K562 (cell line): ENCODE measurements around the gene IQCN. TPM values are rescaled to one million over a fixed set of nuclear protein-coding genes. Genes with fewer than 3 reads are reported as not detected.

ENCODE experiments used
- CCNT2 ChIP-seq: IDR thresholded peaks from 2 replicates; pipeline ENCODE4 v1.6.1; 2011; ENCODE audit warnings: borderline replicate concordance, low read depth, mild to moderate bottlenecking, moderate library complexity, mixed read lengths, low read length; ENCODE audit not compliant: insufficient read length; ENCODE audit errors: extremely low read depth
- EHMT2 ChIP-seq: fragments of 450-650 bp; IDR thresholded peaks from 2 replicates; pipeline ENCODE4 v1.6.1; 2018; ENCODE audit warnings: antibody characterized with exemption
- ELF4 ChIP-seq: fragments of 450-650 bp; formaldehyde crosslinking; IDR thresholded peaks from 2 replicates; pipeline ENCODE4 v1.4.0; 2022; ENCODE audit warnings: missing genetic modification characterization
- HDAC2 ChIP-seq: fragments of 450-650 bp; IDR thresholded peaks from 2 replicates; pipeline ENCODE4 v1.6.1; 2016; ENCODE audit warnings: mild to moderate bottlenecking
- HEY1 ChIP-seq: fragments of 250-450 bp; sonication (Bioruptor Pico); IDR thresholded peaks from 2 replicates; pipeline ENCODE4 v1.5.0; 2020; ENCODE audit warnings: mild to moderate bottlenecking, moderate library complexity, borderline replicate concordance
- HMGN3 ChIP-seq: IDR thresholded peaks from 2 replicates; pipeline ENCODE4 v1.6.1; 2011; ENCODE audit warnings: borderline replicate concordance, low read depth, mild to moderate bottlenecking, mixed read lengths, low read length; ENCODE audit not compliant: insufficient read length; ENCODE audit errors: extremely low read depth
- NCOA6 ChIP-seq: fragments of 450-650 bp; IDR thresholded peaks from 2 replicates; pipeline ENCODE4 v1.6.1; 2017; ENCODE audit warnings: mild to moderate bottlenecking
- NCOR1 ChIP-seq: fragments of 450-650 bp; IDR thresholded peaks from 2 replicates; pipeline ENCODE4 v1.6.1; 2016; ENCODE audit warnings: mild to moderate bottlenecking, moderate library complexity
- PBX2 ChIP-seq, 2 experiments: IDR thresholded peaks in 1 of 2; conservative IDR thresholded peaks in 1 of 2; 2 replicates each; pipeline ENCODE4 v1.6.1; 2016; ENCODE audit warnings: low read depth in 2 of 2, mild to moderate bottlenecking in 1 of 2, missing compliant biosample characterization in 1 of 2, missing genetic modification characterization in 1 of 2, moderate library complexity in 1 of 2
- PKNOX1 ChIP-seq: fragments of 450-650 bp; IDR thresholded peaks from 2 replicates; pipeline ENCODE4 v1.6.1; 2016
- RBBP5 ChIP-seq: fragments of 200-600 bp; sonication (generic); IDR thresholded peaks from 2 replicates; pipeline ENCODE4 v1.6.1; 2012; ENCODE audit warnings: borderline replicate concordance, mild to moderate bottlenecking, low read length, control low read depth, inconsistent platforms; ENCODE audit not compliant: insufficient read depth, poor library complexity, severe bottlenecking
- RERE ChIP-seq: sonication (generic); formaldehyde crosslinking; IDR thresholded peaks from 2 replicates; pipeline ENCODE4 v1.8.0; 2023; ENCODE audit warnings: missing genetic modification reagents, mild to moderate bottlenecking, borderline replicate concordance
- YY1 ChIP-seq, 3 experiments: IDR thresholded peaks; 2 replicates each; pipeline ENCODE4 v1.6.1; 2011; ENCODE audit warnings: low read length in 2 of 3, mild to moderate bottlenecking in 2 of 3, moderate library complexity in 2 of 3, borderline replicate concordance in 1 of 3, control low read depth in 1 of 3, low read depth in 1 of 3; ENCODE audit not compliant: insufficient read depth in 3 of 3, insufficient replicate concordance in 2 of 3, control insufficient read depth in 1 of 3, insufficient read length in 1 of 3; ENCODE audit errors: extremely low read depth in 1 of 3
- ZKSCAN3 ChIP-seq: fragments of 250-450 bp; sonication (Bioruptor Pico); IDR thresholded peaks from 2 replicates; pipeline ENCODE4 v1.4.0; 2020
- ZNF23 ChIP-seq: fragments of 250-450 bp; sonication (Bioruptor Pico); IDR thresholded peaks from 2 replicates; pipeline ENCODE4 v1.4.0; 2020; ENCODE audit warnings: mild to moderate bottlenecking
- ZNF24 ChIP-seq: fragments of 450-650 bp; IDR thresholded peaks from 2 replicates; pipeline ENCODE4 v1.6.1; 2016
- ZNF764 ChIP-seq: fragments of 250-450 bp; sonication (Bioruptor Pico); IDR thresholded peaks from 2 replicates; pipeline ENCODE4 v1.4.0; 2020; ENCODE audit warnings: low read depth, mild to moderate bottlenecking, moderate library complexity
- ZSCAN29 ChIP-seq: fragments of 450-650 bp; IDR thresholded peaks from 2 replicates; pipeline ENCODE4 v1.6.1; 2017
- polyA plus RNA-seq, 8 experiments: library from polyadenylated mRNA; depleted of rRNA in 4 of 8; stranded (reverse) in 5 of 8; unstranded in 3 of 8; fragments of >200 nt; fragmentation: Nextera tagmentation in 2 of 8; fragmentation: Illumina TruSeq in 1 of 8; extraction: Ambion mirVana in 2 of 8; extraction: Trizol in 1 of 8; gene quantifications; 2 replicates each; pipeline versions ENCODE4 v1.2.1 to v1.2.3, GENCODE V29; 2011 to 2014; ENCODE audit warnings: inconsistent platforms in 1 of 8, missing spikeins in 1 of 8
- total RNA-seq, 7 experiments: library from RNA; depleted of rRNA in 6 of 7; stranded (reverse); fragments of >200 nt in 6 of 7; fragmentation: Illumina TruSeq in 2 of 7; extraction: Trizol in 2 of 7; gene quantifications; 2 replicates each; pipeline versions ENCODE4 v1.2.1 to v1.2.3, GENCODE V29; 2011 to 2021; ENCODE audit warnings: low replicate concordance in 1 of 7

Gene IQCN
- total and polyA plus RNA-seq, 9 of the 15 experiments (the other 6 are each of a cell fraction or from before 2014, with no cell fraction given) = 0.01 to 0.07 (median 0.04) TPM; not detected in 3

GRCh38 chr19:18282788-18283141, 8.5 kb upstream of the IQCN start (continued):
- TF ChIP-seq RERE (CRISPR knock-in tag) (no peak), RBBP5 (no peak), HDAC2 (peak; percentile 87), HEY1 (no peak), HMGN3 (peak; percentile 40), EHMT2 (peak; percentile 28; the same call in 1 of the 2 replicates), YY1 (IDR thresholded peaks at IDR 0.05; ENCODE audit: borderline replicate concordance in 1 of 3, control insufficient read depth in 1 of 3, extremely low read depth in 1 of 3, insufficient read depth in 3 of 3, insufficient read length in 1 of 3, insufficient replicate concordance in 2 of 3, low read depth in 1 of 3, low read length in 2 of 3) (peak in 1 of 3 experiments; percentile 6), ZNF764 (CRISPR knock-in tag) (no peak), ZNF24 (no peak), ZKSCAN3 (CRISPR knock-in tag) (no peak), NCOA6 (no peak), PKNOX1 (peak; percentile 35; the same call in 1 of the 2 replicates), PBX2 (CRISPR knock-in tag; IDR thresholded peaks at IDR 0.05; ENCODE audit: low read depth) (no peak), PBX2 (tag; conservative IDR thresholded peaks at IDR 0.05; ENCODE audit: low read depth) (0 out of 2 replicates have a peak, but pooled peaks have one; percentile 23), ZNF23 (CRISPR knock-in tag) (no peak), ZSCAN29 (0 out of 2 replicates have a peak, but pooled peaks have one; percentile 42), CCNT2 (no peak), NCOR1 (0 out of 2 replicates have a peak, but pooled peaks have one; percentile 18), ELF4 (CRISPR knock-in tag) (0 out of 2 replicates have a peak, but pooled peaks have one; percentile 40)
